ENCODE results near the gene RPAP3. TPM values are rescaled to one million over a fixed set of nuclear protein-coding genes. Genes with fewer than 3 reads are reported as not detected.

Gene RPAP3
- total and polyA plus RNA-seq, 2 experiments from 2014 or later: 31.4 to 69.9 TPM

DNA sequence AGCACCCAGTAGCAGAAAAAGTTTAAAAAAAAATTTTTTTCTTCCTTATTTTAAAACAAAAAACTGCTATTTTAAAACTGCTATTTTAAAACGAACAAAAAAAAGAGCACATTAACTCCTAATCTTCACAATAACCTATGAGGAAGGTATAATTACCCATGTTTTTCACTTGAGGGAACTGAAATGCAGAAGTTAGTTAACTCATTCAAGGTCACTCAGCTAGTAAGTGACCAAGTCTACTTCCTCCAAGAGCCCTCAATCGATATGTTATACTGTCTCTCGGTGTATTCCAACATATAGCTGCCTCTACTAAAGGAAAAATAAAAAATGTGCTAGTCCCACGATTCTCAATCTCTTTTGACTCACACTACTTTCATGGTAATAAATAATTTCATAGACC is 7.8 kb downstream of the RPAP3 start:
- Histone ChIP-seq H3K4me2 (no peak overlapping the region), H3K27me3 (ENCODE audit: insufficient read depth) (no peaks in the 10 kb centered on the region), H4K20me1 (replicated peaks; ENCODE audit: insufficient read depth) (peaks cover 5% of the 10 kb centered on the region), H2AFZ (no peak overlapping the region), H3K4me1 (ENCODE audit: insufficient read depth) (no peaks in the 10 kb centered on the region), H3K4me3 (no peak overlapping the region), H3K9me2 (ENCODE audit: insufficient read depth) (no peaks in the 10 kb centered on the region), H3K27ac (ENCODE audit: low read depth) (no peak overlapping the region), H3F3A (replicated peaks; ENCODE audit: low read depth) (no peaks in the 10 kb centered on the region), H3K36me3 (ENCODE audit: insufficient read depth) (peaks cover 12% of the 10 kb centered on the region; the same call in 1 of the 2 replicates), H3K79me2 (replicated peaks; ENCODE audit: insufficient read depth) (peaks cover 11% of the 10 kb centered on the region; the same call in 1 of the 2 replicates)
- ATAC-seq (no peak), DNase-seq (ENCODE audit: low spot score) (no peak)
- no peaks in the 10 kb centered on the region for H3K4me1 Mint-ChIP-seq
- no peaks in the 10 kb centered on the region for H3K27me3 Mint-ChIP-seq (ENCODE audit: insufficient read depth, low read depth, poor library complexity)
- no peak overlapping the region for H3K4me3 Mint-ChIP-seq
- TF ChIP-seq ETS1 (IDR thresholded peaks at IDR 0.05) (no peak), JUNB (IDR thresholded peaks at IDR 0.05; ENCODE audit: unreplicated experiment) (no peak), ZNF114 (CRISPR knock-in tag; IDR thresholded peaks at IDR 0.05) (no peak), ZNF331 (CRISPR knock-in tag; IDR thresholded peaks at IDR 0.05; ENCODE audit: low read depth) (no peak), STAT1 (IDR thresholded peaks at IDR 0.05; ENCODE audit: unreplicated experiment) (no peak)
- TF ChIP-seq, protein P1, sequence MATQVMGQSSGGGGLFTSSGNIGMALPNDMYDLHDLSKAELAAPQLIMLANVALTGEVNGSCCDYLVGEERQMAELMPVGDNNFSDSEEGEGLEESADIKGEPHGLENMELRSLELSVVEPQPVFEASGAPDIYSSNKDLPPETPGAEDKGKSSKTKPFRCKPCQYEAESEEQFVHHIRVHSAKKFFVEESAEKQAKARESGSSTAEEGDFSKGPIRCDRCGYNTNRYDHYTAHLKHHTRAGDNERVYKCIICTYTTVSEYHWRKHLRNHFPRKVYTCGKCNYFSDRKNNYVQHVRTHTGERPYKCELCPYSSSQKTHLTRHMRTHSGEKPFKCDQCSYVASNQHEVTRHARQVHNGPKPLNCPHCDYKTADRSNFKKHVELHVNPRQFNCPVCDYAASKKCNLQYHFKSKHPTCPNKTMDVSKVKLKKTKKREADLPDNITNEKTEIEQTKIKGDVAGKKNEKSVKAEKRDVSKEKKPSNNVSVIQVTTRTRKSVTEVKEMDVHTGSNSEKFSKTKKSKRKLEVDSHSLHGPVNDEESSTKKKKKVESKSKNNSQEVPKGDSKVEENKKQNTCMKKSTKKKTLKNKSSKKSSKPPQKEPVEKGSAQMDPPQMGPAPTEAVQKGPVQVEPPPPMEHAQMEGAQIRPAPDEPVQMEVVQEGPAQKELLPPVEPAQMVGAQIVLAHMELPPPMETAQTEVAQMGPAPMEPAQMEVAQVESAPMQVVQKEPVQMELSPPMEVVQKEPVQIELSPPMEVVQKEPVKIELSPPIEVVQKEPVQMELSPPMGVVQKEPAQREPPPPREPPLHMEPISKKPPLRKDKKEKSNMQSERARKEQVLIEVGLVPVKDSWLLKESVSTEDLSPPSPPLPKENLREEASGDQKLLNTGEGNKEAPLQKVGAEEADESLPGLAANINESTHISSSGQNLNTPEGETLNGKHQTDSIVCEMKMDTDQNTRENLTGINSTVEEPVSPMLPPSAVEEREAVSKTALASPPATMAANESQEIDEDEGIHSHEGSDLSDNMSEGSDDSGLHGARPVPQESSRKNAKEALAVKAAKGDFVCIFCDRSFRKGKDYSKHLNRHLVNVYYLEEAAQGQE (IDR thresholded peaks at IDR 0.05; ENCODE audit: unreplicated experiment): no peak
- H3K27ac Mint-ChIP-seq: no peak overlapping the region
- no peaks in the 10 kb centered on the region for H3K9me3 Mint-ChIP-seq
- peaks cover 28% of the 10 kb centered on the region for H3K36me3 Mint-ChIP-seq (ENCODE audit: low read depth)

GRCh38 chr12:47689215-47689614 is 16.6 kb downstream of the RPAP3 start:
- Mint-ChIP-seq H3K27ac (no peak overlapping the region), H3K36me3 (ENCODE audit: low read depth) (peaks cover 31% of the 10 kb centered on the region), H3K4me1 (peaks cover 6% of the 10 kb centered on the region; the same call in 2 of the 3 replicates), H3K4me3 (no peak overlapping the region), H3K9me3 (no peaks in the 10 kb centered on the region), H3K27me3 (ENCODE audit: insufficient read depth, low read depth, poor library complexity) (peaks cover 2% of the 10 kb centered on the region)
- Histone ChIP-seq H3K4me2 (no peak overlapping the region), H3K36me3 (ENCODE audit: insufficient read depth) (peaks cover 17% of the 10 kb centered on the region; the same call in 1 of the 2 replicates), H3K27ac (ENCODE audit: low read depth) (0 out of 2 replicates have a peak overlapping the region, but pooled peaks have one; percentile 17), H3K4me3 (no peak overlapping the region), H3K9me2 (ENCODE audit: insufficient read depth) (no peaks in the 10 kb centered on the region), H3K79me2 (replicated peaks; ENCODE audit: insufficient read depth) (no peaks in the 10 kb centered on the region), H3K4me1 (ENCODE audit: insufficient read depth) (0 out of 2 replicates have a peak, but pooled peaks cover 6% of the 10 kb centered on the region), H4K20me1 (replicated peaks; ENCODE audit: insufficient read depth) (no peaks in the 10 kb centered on the region; the same call in 1 of the 2 replicates), H3K27me3 (ENCODE audit: insufficient read depth) (no peaks in the 10 kb centered on the region), H3F3A (replicated peaks; ENCODE audit: low read depth) (no peaks in the 10 kb centered on the region), H2AFZ (no peak overlapping the region)
- DNase-seq (ENCODE audit: low spot score): no peak
- no peak for ATAC-seq
- TF ChIP-seq JUNB (IDR thresholded peaks at IDR 0.05; ENCODE audit: unreplicated experiment) (no peak), CREB1 (CRISPR knock-in tag; IDR thresholded peaks at IDR 0.05; ENCODE audit: low read depth) (no peak), ETS1 (IDR thresholded peaks at IDR 0.05) (no peak), EZH2phosphoT487 (IDR thresholded peaks at IDR 0.05; ENCODE audit: unreplicated experiment) (no peak), POLR2AphosphoS5 (IDR thresholded peaks at IDR 0.05; ENCODE audit: low read depth) (no peak), EZH2 (IDR thresholded peaks at IDR 0.05; ENCODE audit: low read depth, unreplicated experiment) (no peak), STAT1 (IDR thresholded peaks at IDR 0.05; ENCODE audit: unreplicated experiment) (no peak)
- TF ChIP-seq, protein P2, sequence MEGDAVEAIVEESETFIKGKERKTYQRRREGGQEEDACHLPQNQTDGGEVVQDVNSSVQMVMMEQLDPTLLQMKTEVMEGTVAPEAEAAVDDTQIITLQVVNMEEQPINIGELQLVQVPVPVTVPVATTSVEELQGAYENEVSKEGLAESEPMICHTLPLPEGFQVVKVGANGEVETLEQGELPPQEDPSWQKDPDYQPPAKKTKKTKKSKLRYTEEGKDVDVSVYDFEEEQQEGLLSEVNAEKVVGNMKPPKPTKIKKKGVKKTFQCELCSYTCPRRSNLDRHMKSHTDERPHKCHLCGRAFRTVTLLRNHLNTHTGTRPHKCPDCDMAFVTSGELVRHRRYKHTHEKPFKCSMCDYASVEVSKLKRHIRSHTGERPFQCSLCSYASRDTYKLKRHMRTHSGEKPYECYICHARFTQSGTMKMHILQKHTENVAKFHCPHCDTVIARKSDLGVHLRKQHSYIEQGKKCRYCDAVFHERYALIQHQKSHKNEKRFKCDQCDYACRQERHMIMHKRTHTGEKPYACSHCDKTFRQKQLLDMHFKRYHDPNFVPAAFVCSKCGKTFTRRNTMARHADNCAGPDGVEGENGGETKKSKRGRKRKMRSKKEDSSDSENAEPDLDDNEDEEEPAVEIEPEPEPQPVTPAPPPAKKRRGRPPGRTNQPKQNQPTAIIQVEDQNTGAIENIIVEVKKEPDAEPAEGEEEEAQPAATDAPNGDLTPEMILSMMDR (conservative IDR thresholded peaks at IDR 0.05; ENCODE audit: low read depth in 2 of 2): no peak
- TF ChIP-seq, protein P1 (IDR thresholded peaks at IDR 0.05; ENCODE audit: unreplicated experiment): no peak

Data from GM23338 (cell line).